ENCODE results near the gene GIPR. TPM values are rescaled to one million over a fixed set of nuclear protein-coding genes. Genes with fewer than 3 reads are reported as not detected.
A peak's percentile ranks its signal among the peaks of the same experiment; 100 is the strongest.
"Not testable (repeated sequence)": the region's sequence is repeated elsewhere in the genome, so short reads cannot be mapped to it uniquely, and the experiment has no call there.

The GIPR gene, protein sequence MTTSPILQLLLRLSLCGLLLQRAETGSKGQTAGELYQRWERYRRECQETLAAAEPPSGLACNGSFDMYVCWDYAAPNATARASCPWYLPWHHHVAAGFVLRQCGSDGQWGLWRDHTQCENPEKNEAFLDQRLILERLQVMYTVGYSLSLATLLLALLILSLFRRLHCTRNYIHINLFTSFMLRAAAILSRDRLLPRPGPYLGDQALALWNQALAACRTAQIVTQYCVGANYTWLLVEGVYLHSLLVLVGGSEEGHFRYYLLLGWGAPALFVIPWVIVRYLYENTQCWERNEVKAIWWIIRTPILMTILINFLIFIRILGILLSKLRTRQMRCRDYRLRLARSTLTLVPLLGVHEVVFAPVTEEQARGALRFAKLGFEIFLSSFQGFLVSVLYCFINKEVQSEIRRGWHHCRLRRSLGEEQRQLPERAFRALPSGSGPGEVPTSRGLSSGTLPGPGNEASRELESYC
- 1 to 10 TPM in 2 of 3 donors, under 1 TPM in 1; 0.66 to 1.4 (median 1.0) TPM for total RNA-seq

DNA sequence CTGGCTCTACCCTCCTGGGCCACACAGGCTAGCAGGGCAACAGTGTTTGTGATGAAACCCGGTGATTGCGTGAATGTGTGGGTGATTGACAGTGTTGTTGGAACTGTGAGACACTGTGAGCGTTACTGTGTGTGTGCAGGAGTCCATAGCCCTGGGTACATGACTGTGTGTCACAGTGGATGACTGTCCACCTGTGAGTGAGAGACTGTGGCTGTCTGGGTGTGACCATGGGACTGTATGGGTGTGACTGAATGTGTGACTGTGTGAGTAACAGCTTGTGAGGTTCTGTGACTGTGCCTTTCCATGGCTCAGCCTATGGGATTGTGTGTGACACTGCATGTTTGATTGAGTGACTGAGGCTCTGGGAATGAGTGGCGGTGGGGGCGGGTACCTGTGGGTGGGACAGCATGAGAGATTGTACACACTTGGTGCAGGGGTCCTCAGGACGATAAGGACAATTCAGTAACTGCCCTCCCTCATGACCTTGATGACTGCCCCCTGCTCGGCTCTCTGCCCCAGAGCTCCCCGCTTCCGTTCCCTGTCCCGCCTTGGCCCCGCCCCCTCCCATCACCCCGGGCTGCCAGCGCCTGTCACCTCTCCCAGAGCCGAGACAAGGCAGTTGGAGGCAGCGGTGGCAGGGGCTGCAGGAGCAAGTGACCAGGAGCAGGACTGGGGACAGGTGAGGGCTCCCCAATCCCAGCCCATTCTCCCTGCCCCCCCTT lies at the start of gene GIPR:
Gene GIPR (plus strand): TSS at position 602 of the 722 bp plus-strand sequence. CDS start 1,300 bp downstream, outside the sequence.
- H3K4me1 Mint-ChIP-seq (ENCODE audit: low read depth), result peaks cover 32% of the 10 kb centered on the region
- no peaks in the 10 kb centered on the region for H3K9me3 Mint-ChIP-seq
- H3K36me3 Mint-ChIP-seq (ENCODE audit: insufficient read depth), result no peaks in the 10 kb centered on the region
- H3K4me3 Mint-ChIP-seq, result peak within 1 kb of the TSS; percentile 80
- DNase-seq (peak; percentile 42), ATAC-seq (peak; percentile 92 to 94)
- H3K27me3 Mint-ChIP-seq (ENCODE audit: low read depth), result peaks cover 21% of the 10 kb centered on the region

DNA sequence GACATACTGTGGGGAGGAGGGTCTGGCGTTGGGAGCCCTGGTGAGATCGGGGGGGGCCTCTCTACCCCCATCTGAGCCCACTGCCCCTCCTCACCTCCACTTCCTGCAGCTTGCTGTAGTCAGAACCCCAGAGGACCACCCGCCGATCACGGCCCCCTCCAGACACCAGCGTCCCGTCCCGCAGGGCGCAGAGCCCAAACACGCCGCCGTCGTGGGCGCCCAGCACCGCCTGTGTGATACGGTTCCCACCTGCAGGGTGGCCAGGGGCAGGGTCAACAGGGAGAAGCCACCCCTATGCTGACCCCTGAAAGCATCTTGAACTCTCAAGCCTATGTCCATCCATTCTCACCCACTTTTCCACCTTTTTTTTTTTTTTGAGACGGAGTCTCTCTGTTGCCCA lies 46.6 kb upstream of the GIPR start:
- H3K36me3 Mint-ChIP-seq (ENCODE audit: insufficient read depth), result peaks cover 28% of the 10 kb centered on the region
- no peak overlapping the region for H3K4me3 Mint-ChIP-seq
- ATAC-seq, result no peak
- DNase-seq, result no peak
- no peaks in the 10 kb centered on the region for H3K4me1 Mint-ChIP-seq (ENCODE audit: low read depth)
- no peaks in the 10 kb centered on the region for H3K27me3 Mint-ChIP-seq (ENCODE audit: low read depth)
- no peaks in the 10 kb centered on the region for H3K9me3 Mint-ChIP-seq

DNA sequence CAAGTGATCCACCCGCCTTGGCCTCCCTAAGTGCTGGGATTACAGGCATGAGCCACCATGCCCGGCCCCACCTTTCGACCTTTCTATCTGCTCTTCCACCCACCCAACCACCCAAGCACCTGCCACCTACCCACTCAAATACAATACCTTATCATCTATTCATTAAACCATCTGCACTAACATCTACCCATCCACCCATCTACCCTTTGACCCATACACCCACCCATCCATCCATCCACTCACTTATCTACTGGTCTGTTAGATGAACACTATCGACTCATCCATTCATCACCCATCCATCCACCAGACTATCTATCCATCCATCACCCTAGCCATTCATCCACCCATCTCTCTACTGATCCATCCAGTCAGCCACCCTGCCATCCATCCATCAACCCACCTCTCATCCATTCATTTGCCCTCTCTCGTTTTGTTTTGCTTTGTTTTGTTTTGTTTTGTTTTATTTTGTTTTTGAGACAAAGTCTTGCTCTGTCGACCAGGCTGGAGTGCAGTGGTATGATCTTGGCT lies 46.0 kb upstream of the GIPR start:
- ATAC-seq, result no peak

DNA sequence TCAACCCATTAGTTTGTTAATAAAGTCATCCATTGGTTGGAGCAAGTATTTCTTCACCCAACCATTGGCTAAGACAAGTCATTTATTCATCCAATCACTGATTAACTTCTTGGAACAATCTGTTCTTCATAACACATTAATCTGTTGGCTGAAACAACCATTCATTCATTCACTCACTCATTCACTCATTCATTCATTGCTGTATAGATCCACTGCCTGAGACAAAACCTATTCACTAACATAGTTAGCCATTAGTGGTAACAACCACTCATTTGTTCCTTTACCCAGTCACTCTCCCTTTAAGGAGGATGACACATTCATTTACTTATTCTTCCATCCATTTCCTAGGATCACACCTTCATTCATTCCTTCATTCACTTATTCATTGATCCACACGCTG lies 44.0 kb upstream of the GIPR start:
- Mint-ChIP-seq H3K27me3 (ENCODE audit: low read depth) (no peaks in the 10 kb centered on the region), H3K36me3 (ENCODE audit: insufficient read depth) (peaks cover 32% of the 10 kb centered on the region), H3K4me3 (no peak overlapping the region), H3K9me3 (no peaks in the 10 kb centered on the region), H3K4me1 (ENCODE audit: low read depth) (no peaks in the 10 kb centered on the region)
- DNase-seq (no peak), ATAC-seq (no peak)

More for the DNA sequence above, 46.0 kb upstream of the GIPR start:
- Mint-ChIP-seq H3K4me3 (no peak overlapping the region), H3K36me3 (ENCODE audit: insufficient read depth) (peaks cover 28% of the 10 kb centered on the region), H3K9me3 (no peaks in the 10 kb centered on the region), H3K27me3 (ENCODE audit: low read depth) (no peaks in the 10 kb centered on the region), H3K4me1 (ENCODE audit: low read depth) (no peaks in the 10 kb centered on the region)
- DNase-seq, result no peak

DNA sequence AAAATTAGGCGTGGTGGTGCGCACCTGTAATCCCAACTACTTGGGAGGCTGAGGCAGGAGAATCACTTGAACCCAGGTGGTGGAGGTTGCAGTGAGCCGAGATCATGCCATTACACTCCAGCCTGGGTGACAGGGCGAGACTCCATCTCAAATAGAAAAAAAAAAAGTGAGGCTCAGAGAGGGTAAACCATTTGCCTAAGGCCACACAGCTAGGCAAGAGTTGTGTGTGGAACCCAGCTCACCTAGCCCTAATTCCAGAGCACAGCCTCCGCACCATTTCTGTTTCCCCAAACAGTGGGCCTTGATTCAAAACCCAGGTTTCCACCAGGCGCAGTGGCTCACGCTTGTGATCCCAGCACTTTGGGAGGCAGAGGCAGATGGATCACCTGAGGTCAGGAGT lies 39.8 kb upstream of the GIPR start:
- not testable (repeated sequence) for H3K27me3 Mint-ChIP-seq (ENCODE audit: low read depth); H3K9me3 Mint-ChIP-seq; DNase-seq; H3K4me3 Mint-ChIP-seq; ATAC-seq
- Mint-ChIP-seq H3K4me1 (ENCODE audit: low read depth) (peaks cover 11% of the 10 kb centered on the region), H3K36me3 (ENCODE audit: insufficient read depth) (peaks cover 28% of the 10 kb centered on the region)

DNA sequence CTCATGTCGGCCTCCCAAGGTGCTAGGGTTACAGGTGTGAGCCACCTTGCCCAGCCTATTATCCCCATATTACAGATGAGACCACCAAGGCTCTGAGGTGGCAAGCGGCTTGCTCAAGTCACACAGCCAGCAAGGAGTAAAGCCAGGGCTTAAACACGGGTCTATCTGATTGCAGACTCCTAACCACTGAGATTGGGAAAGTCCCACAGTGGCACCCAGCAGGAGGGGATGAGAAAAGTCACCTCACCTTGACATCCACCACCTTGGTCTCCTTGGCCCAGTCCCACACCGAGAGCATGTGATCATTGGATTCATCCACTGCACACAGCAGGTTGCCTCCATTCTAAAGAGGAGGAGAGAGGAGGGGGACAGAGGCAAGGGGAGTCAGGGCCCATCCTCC lies 38.3 kb upstream of the GIPR start:
- Mint-ChIP-seq H3K27me3 (ENCODE audit: low read depth) (no peaks in the 10 kb centered on the region), H3K4me3 (no peak overlapping the region), H3K4me1 (ENCODE audit: low read depth) (peaks cover 11% of the 10 kb centered on the region), H3K9me3 (no peaks in the 10 kb centered on the region), H3K36me3 (ENCODE audit: insufficient read depth) (peaks cover 20% of the 10 kb centered on the region)
- DNase-seq, result no peak
- ATAC-seq, result no peak

DNA sequence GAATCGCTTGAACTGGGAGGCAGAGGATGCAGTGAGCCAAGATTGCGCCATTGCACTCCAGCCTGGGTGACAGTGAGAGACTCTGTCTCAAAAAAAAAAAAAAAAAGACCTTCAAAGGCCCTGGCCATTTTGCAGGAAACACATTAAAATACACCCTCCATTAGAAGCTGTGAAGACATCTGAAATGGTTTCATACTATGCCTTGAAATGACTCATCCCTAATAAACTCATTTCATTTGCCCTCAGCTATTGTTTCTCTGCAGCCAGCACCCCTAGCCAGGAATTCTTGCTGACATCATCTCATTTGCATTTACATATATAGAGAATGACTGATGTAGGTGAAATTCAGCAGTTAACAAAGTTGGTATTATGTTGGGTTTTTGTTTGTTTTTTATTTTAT lies 37.6 kb upstream of the GIPR start:
- peak; percentile 87 to 93 for ATAC-seq
- Mint-ChIP-seq H3K4me1 (ENCODE audit: low read depth) (peaks cover 11% of the 10 kb centered on the region), H3K9me3 (no peaks in the 10 kb centered on the region), H3K27me3 (ENCODE audit: low read depth) (no peaks in the 10 kb centered on the region), H3K36me3 (ENCODE audit: insufficient read depth) (peaks cover 17% of the 10 kb centered on the region), H3K4me3 (no peak overlapping the region)
- DNase-seq, result no peak

DNA sequence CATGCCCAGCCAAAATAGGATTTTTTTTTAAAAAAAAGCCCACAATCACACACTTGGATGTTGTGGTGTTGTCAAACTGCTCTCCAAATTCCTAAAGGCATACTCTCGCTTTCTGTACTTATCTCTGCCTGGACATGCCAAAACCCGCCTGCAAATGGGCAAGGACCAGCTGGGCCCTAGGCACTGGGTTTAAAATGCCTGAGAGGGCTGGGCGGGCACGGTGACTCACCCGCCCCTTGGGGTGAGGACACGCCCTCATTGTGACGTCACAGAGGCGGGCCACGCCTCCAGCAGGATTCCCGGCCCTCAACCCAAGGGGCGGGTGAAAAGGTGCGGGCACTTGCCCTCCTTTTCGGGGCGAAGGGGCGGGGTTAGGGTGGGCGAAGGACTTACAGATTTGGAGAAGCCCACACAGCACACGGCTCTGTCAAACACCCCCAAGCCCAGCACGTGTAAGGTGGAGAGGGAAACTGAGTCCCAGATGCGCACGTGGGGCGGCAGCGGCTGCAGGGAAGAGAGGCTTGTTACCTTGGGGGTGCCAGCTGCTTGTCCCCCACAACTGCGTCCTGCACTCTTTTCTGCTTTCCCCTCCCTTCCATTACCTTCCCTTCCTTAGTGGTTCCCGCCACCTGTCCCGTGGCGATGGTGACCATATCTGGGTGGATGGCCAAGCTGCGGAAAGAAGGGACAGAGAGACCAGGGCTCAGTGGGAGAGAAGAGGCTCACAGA lies 35.4 kb upstream of the GIPR start:
- Mint-ChIP-seq H3K9me3 (no peaks in the 10 kb centered on the region), H3K4me3 (no peak overlapping the region), H3K27me3 (ENCODE audit: low read depth) (no peaks in the 10 kb centered on the region), H3K4me1 (ENCODE audit: low read depth) (peaks cover 11% of the 10 kb centered on the region), H3K36me3 (ENCODE audit: insufficient read depth) (peaks cover 12% of the 10 kb centered on the region)
- peak; percentile 36 for DNase-seq
- ATAC-seq, result peak; percentile 44 to 53

DNA sequence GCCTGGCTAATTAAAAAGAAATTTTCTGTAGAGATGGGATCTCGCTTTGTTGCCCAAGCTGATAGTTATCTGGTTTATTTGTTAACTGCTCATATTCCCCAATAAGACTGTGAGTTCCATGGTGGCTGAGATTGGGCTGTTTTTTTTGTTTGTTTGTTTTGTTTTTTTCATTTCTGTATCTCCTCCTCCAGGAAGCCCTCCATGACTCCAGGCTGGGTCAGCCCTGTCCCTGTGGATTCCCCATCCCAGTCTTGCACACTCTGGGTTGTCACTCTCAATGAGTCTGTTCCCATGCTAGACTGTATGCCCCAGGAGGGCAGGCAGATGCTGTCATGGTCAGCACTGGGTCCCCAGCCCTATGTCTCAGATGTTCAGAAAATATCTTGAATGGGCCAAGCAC lies 31.7 kb upstream of the GIPR start:
- DNase-seq (no peak), ATAC-seq (no peak)
- Mint-ChIP-seq H3K36me3 (ENCODE audit: insufficient read depth) (peaks cover 14% of the 10 kb centered on the region), H3K27me3 (ENCODE audit: low read depth) (no peaks in the 10 kb centered on the region), H3K9me3 (peaks cover 6% of the 10 kb centered on the region), H3K4me3 (no peak overlapping the region), H3K4me1 (ENCODE audit: low read depth) (peaks cover 16% of the 10 kb centered on the region)

DNA sequence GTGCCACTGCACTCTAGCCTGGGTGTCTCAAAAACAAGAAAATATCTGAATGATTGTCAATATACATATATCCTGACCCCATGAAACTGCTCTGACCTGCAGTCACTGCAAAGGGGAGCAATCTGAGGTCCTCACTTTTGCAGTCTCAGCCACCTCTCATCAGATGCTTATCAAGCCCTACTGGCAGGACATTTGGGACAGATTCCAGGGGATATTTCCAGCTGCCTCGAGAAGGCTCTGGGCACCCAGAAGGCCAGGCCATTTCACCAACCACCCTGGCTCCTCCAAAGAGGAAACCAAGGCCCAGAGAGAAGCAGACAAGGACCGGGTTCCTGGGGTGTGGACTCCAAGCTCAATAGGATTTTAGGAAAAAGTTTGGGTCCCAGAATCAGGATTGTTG lies 31.1 kb upstream of the GIPR start:
- ATAC-seq, result no peak
- Mint-ChIP-seq H3K27me3 (ENCODE audit: low read depth) (no peaks in the 10 kb centered on the region), H3K4me1 (ENCODE audit: low read depth) (peaks cover 21% of the 10 kb centered on the region), H3K4me3 (no peak overlapping the region), H3K9me3 (peaks cover 8% of the 10 kb centered on the region), H3K36me3 (ENCODE audit: insufficient read depth) (peaks cover 17% of the 10 kb centered on the region)
- no peak for DNase-seq

DNA sequence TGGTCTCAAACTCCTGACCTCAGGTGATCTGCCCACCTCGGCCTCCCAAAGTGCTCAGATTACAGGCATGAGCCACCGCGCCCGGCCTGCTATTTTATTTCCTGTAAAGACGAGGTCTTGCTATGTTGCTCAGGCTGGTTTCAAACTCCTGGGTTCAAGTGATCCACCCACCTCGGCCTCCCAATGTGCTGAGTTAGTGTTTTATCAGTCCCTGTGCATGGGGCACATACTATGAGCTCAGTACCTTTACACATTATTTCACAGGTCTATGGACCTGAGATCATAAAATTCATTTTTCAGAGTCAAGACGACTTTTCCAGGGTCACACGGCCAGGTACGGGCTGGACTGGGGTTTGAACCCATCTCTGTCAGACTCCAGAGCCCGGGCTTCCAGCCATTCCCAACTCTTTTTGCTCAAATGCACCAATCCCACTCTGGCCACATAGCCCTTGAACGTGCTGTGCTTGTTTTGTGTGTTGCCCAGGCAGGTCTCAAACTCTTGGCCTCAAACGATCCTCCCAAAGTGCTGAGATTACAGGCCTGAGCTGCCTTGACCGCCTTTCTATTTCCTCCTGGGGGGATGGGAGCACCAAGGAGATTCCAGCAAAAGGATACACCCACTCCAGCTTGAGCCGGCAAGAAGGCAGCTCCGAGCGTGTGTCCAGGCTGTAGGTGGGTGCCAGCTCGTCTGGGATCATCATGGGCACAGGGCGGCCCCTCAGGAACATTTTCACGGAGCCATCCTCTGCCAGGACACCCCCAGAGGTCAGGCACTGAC lies 29.9 kb upstream of the GIPR start:
- Mint-ChIP-seq H3K27me3 (ENCODE audit: low read depth) (no peaks in the 10 kb centered on the region), H3K9me3 (peaks cover 8% of the 10 kb centered on the region), H3K36me3 (ENCODE audit: insufficient read depth) (peaks cover 13% of the 10 kb centered on the region), H3K4me3 (peak overlapping the region; percentile 93), H3K4me1 (ENCODE audit: low read depth) (peaks cover 23% of the 10 kb centered on the region)
- DNase-seq (no peak), ATAC-seq (no peak)

DNA sequence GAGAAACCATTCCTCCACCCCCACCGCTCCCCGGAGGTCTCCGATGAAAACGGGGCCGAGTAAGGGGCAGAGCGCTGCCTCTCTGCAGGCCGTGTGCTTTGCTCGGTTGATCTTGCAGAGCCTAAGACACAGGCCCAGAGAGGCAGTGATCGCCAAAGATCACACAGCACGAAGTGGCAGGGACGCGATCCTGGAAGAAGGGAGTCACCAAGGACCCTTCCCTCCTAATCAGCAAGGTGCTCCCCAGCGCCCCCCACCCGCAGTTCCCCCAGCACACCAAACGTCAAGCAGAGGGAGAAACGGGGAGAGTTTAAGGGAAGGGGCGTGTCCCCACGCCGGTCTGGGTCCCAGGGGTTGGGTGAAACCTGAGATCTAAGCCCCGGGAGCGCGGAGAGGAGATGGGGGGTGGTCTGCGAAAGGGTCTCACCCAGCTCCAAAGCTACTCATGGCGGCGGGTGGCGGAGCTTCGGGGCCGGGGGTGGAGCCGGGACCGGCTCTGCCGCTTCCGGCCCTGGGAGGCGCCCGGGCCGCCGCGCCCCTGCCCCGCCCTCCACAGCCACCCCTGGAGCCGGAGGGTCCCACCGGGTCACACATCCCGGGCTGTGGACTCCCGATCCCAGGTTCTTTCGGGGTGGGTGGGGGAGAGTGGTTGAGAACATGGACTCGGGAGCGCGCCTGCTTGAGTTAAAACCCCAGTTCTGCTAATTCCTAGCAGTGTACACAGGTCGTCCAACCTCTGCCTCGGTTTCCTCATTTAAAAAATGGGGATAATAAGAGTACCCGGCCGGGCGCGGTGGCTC lies 28.9 kb upstream of the GIPR start, which contains the start of gene EML2:
Gene EML2 (minus strand): TSS at position 468 of the 800 bp plus-strand sequence. CDS start 21 bp downstream, at position 447.
- Mint-ChIP-seq H3K9me3 (peaks cover 8% of the 10 kb centered on the region), H3K36me3 (ENCODE audit: insufficient read depth) (peaks cover 12% of the 10 kb centered on the region), H3K27me3 (ENCODE audit: low read depth) (no peaks in the 10 kb centered on the region), H3K4me3 (peak within 1 kb of the TSS; percentile 93), H3K4me1 (ENCODE audit: low read depth) (peaks cover 33% of the 10 kb centered on the region)
- peak; percentile 37 for DNase-seq
- ATAC-seq, result peak; percentile 16 to 18

DNA sequence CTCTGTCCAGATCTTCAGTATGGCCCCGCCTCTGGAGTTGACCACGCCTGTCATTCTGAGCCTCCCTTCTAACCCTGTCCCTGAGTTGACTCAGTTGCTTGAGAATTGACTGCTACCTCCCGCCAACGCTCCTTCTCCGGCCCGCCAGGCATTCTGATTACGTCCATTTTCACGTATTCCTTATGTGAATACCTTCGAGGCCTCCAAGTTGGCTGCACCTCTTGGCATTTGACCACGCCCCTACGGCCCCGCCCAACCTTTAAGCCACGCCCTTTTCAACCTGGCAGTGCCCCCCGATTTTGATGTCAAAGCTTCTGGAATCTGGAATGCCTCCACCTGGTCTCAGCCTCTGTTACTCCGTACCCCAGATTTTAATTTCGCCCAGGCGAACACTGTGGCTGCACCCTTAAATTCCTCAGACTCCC lies 27.2 kb upstream of the GIPR start:
- H3K9me3 Mint-ChIP-seq, result peaks cover 8% of the 10 kb centered on the region
- ATAC-seq (no peak), DNase-seq (peak; percentile 17)
- no peaks in the 10 kb centered on the region for H3K27me3 Mint-ChIP-seq (ENCODE audit: low read depth)
- peaks cover 12% of the 10 kb centered on the region for H3K36me3 Mint-ChIP-seq (ENCODE audit: insufficient read depth)
- H3K4me3 Mint-ChIP-seq, result peak overlapping the region; percentile 95
- H3K4me1 Mint-ChIP-seq (ENCODE audit: low read depth), result peaks cover 33% of the 10 kb centered on the region

Data from activated T-cell treated with anti-CD3 and anti-CD28 coated beads, Interleukin-2, amount 50 U/mL, for 4 hours (primary cell).